NCI-H345 (cell line): ENCODE data around the gene MSX2.

Source experiments
- DNase-seq: peaks from one replicate; lab custom pipeline; 2025; lab: John Stamatoyannopoulos, UW

The MSX2 gene

GRCh38 chr5:174718880-174719610, 5.3 kb upstream of the MSX2 start:
- DNase-seq = no peak

GRCh38 chr5:174719793-174720611, 4.4 kb upstream of the MSX2 start:
- no peak for DNase-seq

GRCh38 chr5:174720612-174721529, 3.5 kb upstream of the MSX2 start:
- DNase-seq = no peak

- no peak for DNase-seq
These were observed 2.6 kb upstream of the MSX2 start for GRCh38 chr5:174721530-174722432.

- no peak for DNase-seq
These were observed 1.9 kb upstream of the MSX2 start for GRCh38 chr5:174722500-174722899.

GRCh38 chr5:174723315-174723978, 935 bp upstream of the MSX2 start:
- DNase-seq = no peak

GRCh38 chr5:174723979-174724483, 351 bp upstream of the MSX2 start:
- DNase-seq = no peak

- DNase-seq = no peak
These were observed 1.0 kb downstream of the MSX2 start for GRCh38 chr5:174725261-174725990.

- DNase-seq = no peak
These were observed 1.7 kb downstream of the MSX2 start for GRCh38 chr5:174725991-174726601.

GRCh38 chr5:174726916-174727793, 2.8 kb downstream of the MSX2 start:
- DNase-seq = no peak

GRCh38 chr5:174727794-174728680, 3.7 kb downstream of the MSX2 start:
- DNase-seq = no peak

- DNase-seq = no peak
These were observed 4.8 kb downstream of the MSX2 start for GRCh38 chr5:174729075-174729680.

GRCh38 chr5:174731214-174732035, 7.0 kb downstream of the MSX2 start:
- no peak for DNase-seq

GRCh38 chr5:174732036-174733020, 7.9 kb downstream of the MSX2 start:
- no peak for DNase-seq
